HG03575 (cell line): ENCODE data around the gene MED12.
"Not testable (repeated sequence)": the region's sequence is repeated elsewhere in the genome, so short reads cannot be mapped to it uniquely, and the experiment has no call there.

ENCODE experiments used
- ATAC-seq: cut with Tn5 transposase; IDR thresholded peaks from one replicate; pipeline ENCODE4 v1.9.1; 2021; ENCODE audit not compliant: unreplicated experiment, insufficient number of reproducible peaks, low FRiP score; ENCODE audit errors: extremely low read depth

MED12 gene

DNA sequence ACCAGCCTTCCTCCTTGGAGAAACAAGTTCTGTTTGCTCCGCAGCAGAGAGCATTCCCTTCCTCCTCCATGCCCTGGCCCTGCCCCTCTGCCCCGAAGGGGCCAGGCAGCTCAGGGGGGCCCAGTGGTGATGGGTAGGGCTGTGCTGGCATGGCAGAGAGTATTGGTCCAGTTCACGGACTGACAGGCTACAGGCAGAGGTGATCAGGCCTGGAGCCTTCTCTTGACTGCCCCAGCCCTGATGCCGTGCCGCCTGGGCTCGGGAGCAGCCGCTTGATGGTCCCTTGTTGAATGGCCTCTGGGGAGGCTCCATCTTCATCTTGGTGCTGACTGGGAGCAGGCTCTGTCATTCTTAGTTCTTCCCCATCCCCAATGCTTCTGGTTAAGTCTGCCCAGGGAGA, 35.8 kb downstream of the MED12 start:
- no peak for ATAC-seq

DNA sequence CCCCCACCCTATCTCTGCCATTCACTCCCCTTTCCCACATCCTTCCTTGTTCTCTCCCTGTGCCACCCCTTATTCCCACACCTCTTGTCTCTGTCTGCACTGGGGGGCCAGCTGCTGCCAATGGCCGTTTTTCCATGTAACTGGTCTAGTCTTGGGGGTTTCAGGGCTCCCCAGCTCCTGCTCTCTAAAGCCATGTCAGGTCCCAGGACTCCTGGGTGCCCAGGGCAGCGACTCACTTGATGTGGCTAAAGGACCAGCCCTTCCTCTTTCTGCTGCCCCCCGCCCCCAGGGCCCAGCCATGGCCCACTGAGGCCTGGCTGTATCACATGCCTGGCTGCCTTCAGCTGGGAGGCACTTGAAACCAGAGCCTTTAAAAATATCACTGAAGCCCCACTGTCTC, 36.2 kb downstream of the MED12 start:
- no peak for ATAC-seq

DNA sequence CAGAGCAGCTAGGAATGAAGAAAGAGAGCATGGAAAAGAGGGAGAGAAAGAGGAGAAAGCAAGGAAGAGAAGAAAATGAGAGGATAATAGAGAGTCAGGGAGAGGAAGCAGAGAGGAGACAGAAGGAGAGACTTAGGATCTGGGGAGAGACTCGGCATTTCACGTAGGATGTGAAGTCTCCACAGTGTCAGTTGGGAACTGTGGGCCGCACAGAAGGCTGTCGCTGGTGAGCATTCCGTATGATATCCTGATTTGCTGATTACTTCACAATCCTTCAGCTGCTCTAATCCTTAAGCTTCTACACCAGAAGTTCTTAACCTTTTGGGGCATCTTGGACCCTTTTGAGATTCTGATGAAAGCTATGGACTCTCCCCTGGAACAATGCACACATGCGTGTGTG, 40.2 kb downstream of the MED12 start:
- ATAC-seq, result no peak

DNA sequence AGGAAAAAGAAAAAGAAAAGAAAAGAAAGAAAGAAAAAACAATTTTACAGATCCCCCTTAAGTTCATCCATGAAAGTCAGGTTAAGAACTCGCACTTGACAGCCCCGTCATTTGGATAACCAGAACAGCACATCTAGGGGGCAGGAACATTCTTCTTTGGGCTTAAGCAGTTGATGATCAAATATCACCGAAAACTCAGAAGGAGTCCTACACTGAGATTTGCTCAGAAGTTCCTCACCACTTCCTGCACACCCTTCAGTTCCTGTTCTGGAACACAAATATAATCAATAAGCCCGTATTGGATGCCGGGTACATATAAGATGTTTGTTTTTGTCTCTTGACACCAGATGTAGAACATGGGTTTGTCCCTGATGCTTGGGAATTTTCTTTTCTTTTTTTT, 40.9 kb downstream of the MED12 start:
- no peak for ATAC-seq

DNA sequence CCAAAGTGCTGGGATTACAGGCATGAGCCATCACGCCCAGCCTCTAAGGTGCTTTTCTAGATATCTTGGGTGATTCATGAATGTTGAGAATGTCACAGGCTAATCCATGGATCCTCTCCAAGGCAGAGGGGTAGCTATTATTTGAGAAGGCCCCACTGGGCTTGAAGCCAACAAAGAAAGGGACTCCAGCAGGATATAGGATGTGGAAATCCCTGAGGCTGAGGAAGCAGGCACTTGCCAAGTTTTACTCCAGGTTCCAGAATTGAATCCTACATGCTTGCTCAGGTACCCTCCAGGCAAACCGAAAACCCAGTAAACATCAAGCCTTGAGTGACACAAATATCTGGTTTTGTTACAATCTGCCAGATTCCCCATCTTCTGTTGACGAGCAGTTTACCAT, 42.1 kb downstream of the MED12 start:
- ATAC-seq, result no peak

DNA sequence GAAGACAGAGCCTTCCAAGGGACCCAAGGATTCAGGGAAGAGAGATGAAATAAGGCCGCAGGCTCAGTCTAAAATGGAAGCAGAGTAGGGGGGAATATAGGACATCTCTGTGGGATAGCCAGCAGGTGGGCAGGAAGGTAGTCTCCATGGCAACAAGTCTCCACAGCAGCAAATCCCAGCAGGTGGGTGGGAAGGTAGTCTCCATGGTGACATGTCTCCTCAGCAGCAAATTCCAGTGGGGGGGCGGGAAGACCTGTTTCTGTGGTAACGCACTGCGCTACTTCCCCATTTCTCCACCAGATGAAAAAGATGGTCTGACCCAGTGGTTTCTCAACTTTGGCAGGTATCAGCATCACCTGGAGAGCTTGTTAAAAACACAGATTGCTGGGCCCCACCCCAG, 44.6 kb downstream of the MED12 start:
- ATAC-seq, result no peak

DNA sequence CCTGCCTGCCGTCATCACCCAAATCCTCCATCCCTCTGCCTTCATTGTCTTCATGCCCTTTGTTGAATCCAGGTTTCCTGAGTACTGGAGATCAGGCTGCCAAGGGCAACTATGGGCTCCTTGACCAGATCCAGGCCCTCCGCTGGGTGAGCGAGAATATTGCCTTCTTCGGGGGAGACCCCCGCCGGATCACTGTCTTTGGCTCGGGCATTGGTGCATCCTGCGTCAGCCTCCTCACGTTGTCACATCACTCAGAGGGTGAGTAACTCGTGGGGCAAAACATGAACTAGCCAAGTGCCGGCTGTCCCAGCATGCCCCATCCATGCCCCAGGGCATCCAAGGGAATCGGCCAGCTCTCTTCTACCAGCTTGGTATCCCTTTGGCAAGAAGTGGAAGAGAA, 45.7 kb downstream of the MED12 start:
- ATAC-seq, result no peak

DNA sequence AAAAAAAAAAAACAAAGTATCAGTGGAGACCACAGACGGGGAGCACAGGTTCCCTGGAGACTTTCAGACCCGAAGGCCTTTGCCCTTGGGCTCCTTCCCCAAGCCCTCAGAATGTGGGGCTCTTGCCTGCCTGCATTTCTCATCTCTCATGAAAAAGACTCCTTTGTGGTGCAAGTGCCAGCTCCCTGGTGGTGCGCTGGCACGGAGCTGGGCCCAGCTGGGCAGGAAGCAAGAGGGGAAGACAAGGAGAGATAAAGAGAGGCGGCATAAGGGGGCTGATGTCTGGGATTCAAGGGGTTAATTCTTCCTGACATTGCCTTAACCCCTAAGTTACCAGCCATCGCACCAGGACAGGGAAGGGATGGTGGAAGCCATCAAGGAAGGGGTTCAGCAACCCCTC, 48.1 kb downstream of the MED12 start:
- ATAC-seq, result no peak

DNA sequence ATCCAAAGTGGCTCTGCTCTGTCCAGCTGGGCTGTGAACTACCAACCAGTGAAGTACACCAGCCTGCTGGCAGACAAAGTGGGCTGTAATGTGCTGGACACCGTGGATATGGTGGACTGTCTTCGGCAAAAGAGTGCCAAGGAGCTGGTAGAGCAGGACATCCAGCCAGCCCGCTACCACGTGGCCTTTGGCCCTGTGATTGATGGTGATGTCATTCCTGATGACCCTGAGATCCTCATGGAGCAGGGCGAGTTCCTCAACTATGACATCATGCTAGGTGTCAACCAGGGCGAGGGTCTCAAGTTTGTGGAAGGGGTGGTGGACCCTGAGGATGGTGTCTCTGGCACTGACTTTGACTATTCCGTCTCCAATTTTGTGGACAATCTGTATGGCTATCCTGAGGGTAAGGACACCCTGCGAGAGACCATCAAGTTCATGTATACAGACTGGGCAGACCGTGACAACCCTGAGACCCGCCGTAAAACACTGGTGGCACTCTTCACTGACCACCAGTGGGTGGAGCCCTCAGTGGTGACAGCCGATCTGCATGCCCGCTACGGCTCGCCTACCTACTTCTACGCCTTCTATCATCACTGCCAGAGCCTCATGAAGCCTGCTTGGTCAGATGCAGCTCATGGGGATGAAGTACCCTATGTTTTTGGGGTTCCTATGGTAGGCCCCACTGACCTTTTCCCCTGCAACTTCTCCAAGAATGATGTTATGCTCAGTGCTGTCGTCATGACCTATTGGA, 48.8 kb downstream of the MED12 start:
- no peak for ATAC-seq

DNA sequence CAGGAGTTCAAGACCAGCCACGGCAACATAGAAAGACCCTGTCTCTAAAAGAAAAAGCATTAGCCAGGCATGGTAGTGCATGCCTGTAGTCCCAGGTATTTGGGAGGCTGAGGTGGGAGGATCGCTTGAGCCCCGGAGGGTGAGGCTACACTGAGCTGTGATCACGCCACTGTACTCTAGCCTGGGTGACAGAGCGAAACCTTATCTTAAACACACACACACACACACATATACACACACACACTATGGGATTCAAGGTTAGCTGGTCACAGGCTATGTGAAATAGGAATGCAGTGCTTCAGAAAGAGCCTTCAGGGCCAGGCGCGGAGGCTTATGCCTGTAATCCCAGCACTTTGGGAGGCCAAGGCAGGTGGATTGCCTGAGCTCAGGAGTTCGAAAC, 49.7 kb downstream of the MED12 start:
- no peak for ATAC-seq

DNA sequence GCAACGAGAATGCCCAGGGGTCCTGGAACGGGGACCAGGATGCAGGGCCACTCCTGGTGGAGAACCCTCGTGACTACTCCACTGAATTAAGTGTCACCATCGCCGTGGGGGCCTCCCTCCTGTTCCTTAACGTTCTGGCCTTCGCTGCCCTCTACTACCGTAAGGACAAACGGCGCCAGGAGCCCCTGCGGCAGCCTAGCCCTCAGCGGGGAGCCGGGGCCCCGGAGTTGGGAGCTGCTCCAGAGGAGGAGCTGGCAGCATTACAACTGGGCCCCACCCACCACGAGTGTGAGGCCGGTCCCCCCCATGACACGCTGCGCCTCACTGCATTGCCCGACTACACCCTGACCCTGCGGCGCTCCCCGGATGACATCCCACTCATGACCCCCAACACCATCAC, 51.2 kb downstream of the MED12 start:
- no peak for ATAC-seq

DNA sequence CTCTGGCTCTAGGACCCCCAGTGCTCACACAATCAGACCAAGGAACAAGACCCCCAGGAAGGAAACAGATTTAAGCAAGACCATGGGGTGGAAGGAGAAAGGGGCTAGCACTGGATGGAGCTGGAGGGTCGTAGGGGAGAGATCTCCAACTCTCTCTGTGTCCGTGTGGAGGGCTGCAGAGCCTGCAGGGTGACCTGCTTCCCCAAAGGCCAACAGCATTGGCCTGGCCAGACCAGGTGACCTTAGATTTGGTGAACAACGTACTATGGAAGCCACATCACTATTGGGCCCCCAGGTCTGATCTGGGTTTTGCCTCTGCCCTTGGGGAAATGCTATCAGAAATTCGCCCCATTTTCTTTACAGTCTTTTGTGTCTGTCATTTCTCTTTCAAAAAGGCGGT, 52.3 kb downstream of the MED12 start:
- ATAC-seq, result no peak

DNA sequence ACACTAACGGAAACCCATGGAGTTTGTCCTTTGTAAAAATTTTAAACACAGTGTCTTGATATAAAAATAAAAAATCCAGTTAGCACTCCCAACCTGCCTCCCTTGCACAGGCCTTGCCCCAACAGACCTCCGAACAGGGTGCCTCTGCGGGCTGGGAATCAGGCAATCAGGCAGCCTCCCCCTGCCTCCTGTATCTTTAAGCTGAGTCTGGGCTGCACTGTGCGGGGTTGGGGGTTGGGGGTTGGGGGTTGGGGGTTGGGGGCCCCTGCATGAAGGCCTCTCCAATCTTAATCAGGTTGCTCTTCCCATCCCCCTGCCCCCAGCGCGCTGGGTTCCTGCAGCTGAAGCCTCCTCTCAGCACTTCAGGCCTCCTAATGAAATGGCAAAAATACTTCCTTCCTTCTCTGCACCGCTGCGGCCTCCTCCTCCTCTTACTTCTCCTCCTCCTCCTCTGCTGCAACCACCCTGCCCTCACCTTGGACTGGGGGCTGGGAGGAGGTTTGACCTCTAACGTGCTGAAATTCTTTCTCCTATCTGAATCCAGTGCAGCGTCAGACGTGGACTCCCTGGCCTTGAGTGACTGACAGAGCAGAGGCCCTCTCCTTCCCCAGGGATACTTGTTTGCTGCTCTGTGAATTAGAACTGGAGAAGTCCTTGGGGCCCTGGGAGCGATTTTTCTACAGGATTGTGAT, 52.9 kb downstream of the MED12 start:
- no peak for ATAC-seq

DNA sequence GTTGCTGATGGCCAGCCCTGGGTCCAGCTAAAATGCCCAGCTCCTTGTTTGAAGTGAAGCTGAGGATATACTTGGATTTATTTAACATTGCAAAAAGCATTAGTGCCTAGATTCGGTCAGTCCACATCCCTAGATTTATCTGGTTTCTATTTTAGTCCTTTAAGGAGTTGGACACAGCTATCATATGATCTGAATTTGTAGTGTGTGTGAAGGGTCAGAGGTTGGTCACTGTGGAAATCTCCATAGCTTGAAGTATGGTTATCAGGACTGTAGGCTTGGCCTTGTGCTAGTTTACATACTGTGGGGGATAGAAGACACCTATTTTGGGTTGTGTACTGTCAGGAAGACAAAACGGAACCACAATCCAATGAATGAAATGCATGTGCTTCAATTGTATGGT, 55.0 kb downstream of the MED12 start:
- no peak for ATAC-seq

DNA sequence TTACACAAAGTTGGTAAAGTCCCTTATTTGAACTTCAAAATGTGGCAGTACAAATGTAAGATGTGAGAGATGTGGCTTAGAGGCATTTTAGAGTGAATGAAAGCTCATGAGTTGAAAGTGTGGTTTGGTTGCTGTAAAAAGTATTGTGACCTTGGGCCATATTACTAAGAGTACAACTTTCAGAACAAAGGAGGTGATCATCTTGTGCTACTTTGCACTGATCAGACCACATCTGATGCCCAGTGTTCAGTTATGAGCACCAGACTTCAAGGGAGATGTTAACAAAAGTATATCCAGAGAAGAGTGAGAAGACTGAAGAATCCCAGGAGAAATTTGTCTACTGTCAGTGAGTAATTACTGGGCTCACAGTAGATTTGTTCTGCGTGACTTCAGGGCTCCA, 56.4 kb downstream of the MED12 start:
- ATAC-seq, result no peak

DNA sequence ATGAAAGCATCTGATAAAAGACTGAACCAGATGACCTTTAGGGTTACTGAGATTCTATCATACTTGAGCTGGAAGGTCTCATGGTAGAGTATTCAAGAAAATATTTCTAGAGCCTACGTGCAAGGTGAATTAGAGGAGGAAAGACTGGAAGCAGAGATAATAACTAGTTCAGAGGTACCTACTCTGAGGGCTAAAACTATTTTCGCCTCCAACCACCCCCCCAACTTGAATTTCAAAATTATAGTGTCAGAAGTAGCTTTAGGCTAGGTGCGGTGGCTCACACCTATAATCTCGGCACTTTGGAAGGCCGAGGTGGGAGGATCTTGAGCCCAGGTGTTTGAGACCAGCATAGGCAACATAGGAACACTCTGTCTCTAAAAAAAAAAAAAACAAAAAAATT, 57.1 kb downstream of the MED12 start:
- ATAC-seq, result no peak

DNA sequence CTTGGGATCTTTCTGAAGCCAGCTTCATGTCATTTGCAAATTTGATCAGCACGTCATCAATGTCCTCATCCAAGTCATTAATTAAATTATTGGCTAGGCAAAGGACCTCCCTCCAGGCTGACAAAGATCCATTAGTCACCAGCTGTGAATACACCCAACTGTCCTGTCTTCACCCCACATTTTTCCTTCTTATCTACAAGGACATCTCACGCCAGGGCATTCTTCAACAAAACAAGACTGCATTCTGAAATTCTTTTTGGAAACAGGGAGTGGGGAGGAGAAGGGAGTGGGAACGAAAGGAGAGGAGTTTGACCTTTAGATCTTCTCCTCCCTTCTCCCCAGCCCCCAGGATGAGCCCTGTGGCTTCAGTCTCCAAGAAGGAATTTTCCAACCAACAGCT, 58.9 kb downstream of the MED12 start:
- ATAC-seq, result no peak

DNA sequence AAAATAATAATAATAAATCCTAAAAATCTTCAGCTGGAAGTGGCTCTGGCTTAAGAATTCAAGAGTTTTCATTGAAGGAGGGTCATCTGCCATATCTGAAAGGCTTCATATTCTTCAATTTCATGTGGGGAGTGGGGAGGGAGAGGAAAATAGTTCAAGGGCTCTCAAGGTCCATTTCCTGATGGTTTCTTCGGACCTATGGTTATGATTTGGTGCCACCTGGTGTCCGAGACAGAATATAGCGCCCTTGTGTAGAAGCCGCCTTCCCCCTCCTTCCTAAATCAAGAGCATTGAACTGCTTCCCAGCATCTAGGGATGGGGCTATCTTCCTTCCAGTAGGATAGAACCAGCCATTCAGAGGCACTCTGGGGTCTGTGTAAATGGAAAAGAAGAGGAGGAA, 60.5 kb downstream of the MED12 start:
- ATAC-seq, result no peak

DNA sequence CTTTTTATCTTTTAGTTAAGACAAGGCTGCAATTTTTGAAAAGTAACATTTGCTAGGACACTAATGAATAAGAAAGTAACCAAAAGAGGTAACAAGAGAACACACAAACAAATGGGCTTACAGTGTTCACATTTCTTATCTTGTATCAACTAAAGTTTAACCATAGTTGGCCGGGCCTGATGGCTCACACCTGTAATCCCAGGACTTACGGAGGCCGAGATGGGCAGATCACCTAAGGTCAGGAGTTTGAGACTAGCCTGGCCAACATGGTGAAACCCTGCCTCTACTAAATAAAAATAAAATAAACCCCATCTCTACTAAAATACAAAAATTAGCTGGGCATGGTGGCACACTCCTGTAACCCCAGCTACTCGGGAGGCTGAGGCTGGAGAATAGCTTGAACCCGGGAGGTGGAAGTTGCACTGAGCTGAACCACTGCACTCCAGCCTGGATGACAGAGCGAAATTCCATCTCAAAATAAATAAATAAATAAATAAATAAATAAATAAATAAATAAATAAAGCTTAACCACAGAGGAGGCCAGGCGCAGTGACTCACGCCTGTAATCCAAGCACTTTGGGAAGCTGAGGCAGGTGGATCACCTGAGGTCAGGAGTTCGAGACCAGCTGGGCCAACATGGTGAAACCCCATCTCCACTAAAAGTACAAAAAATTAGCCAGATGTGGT, 62.3 kb downstream of the MED12 start:
- not testable (repeated sequence) for ATAC-seq

DNA sequence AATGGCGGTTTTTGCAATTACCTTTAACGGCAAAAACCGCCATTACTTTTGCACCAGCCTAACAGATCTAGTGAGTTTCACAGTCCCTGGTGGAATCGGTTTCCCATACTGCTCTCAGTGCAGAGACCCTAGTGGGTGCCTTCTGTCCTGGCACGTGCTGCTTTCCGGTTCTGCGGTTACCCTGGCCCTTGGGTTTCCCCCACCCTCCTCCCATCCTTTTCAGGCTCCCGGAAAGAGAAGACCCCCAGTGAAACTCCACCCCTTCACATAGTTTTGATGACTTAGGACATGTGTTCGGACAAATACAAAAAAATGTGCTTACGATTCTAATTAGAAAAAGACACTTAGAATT, 63.1 kb downstream of the MED12 start:
- peak; percentile 16 for ATAC-seq
